Left lung (tissue), 14 donors: ENCODE measurements around the gene KDR. TPM values are rescaled to one million over a fixed set of nuclear protein-coding genes. Genes with fewer than 3 reads are reported as not detected.
A peak's percentile ranks its signal among the peaks of the same experiment; 100 is the strongest.

Experiments
- ATAC-seq: fragments of 200-7000 bp; cut with Tn5 transposase; one replicate; pipeline ENCODE4 v1.9.1; 2020; ENCODE audit warnings: moderate library complexity
- DNase-seq, 4 donors: peaks; one replicate each; pipeline ENCODE4 v3.0.0-alpha.2; 2013 to 2020
- H3K27ac ChIP-seq, 2 donors: fragments of 200-600 bp; sonication (generic) in 1 of 2; one replicate each; pipeline versions ENCODE4 v1.5.0 to v1.8.0; 2020 to 2021
- H3K27me3 ChIP-seq, 2 donors: fragments of 200-600 bp; sonication (generic) in 1 of 2; one replicate each; pipeline versions ENCODE4 v1.5.0 to v1.8.0; 2020 to 2021
- H3K36me3 ChIP-seq, 2 donors: fragments of 200-600 bp; sonication (generic) in 1 of 2; one replicate each; pipeline versions ENCODE4 v1.5.0 to v1.8.0; 2020 to 2021
- H3K4me1 ChIP-seq, 2 donors: fragments of 200-600 bp; one replicate each; pipeline ENCODE4 v1.8.0; 2021
- H3K4me3 ChIP-seq, 2 donors: fragments of 200-600 bp; sonication (generic) in 1 of 2; one replicate each; pipeline versions ENCODE4 v1.5.0 to v1.8.0; 2020 to 2021; ENCODE audit warnings: mild to moderate bottlenecking in 1 of 2
- H3K9me3 ChIP-seq, 2 donors: fragments of 200-600 bp; sonication (generic) in 1 of 2; one replicate each; pipeline versions ENCODE4 v1.5.0 to v1.8.0; 2020 to 2021
- intact Hi-C, 2 donors: fragments of 100-400 bp; cut with DNase I; formaldehyde crosslinking; loops; one replicate each; pipeline versions ENCODE4 v1.11.2 to v1.14.2; 2022
- long read RNA-seq, 12 donors: library from polyadenylated mRNA in 2 of 12; unstranded in 2 of 12; transcript quantifications; one replicate each; pipeline ENCODE4 v2.0.0 and lab custom pipeline, GENCODE V29; 2019 to 2026
- polyA plus RNA-seq, 6 donors: library from polyadenylated mRNA; unstranded; fragments of 120-200 nt; gene quantifications; one replicate each; pipeline ENCODE4 v1.2.1, GENCODE V29; 2013; ENCODE audit not compliant: insufficient read length in 6 of 6
- total RNA-seq, 2 donors: library from RNA; stranded (reverse); fragmentation: NEBNext Ultra II Directional; extraction: Animal tissue kit (Norgen Biotek cat#: 25700); gene quantifications; one replicate each; pipeline ENCODE4 v1.2.1, GENCODE V29; 2021
- TF ChIP-seq, protein P1 (sequence below), 2 donors: fragments of 200-600 bp; sonication (generic) in 1 of 2; IDR thresholded peaks; one replicate each; pipeline versions ENCODE4 v1.5.0 to v1.8.0; 2021; ENCODE audit warnings: antibody characterized with exemption in 2 of 2
- donor health status: DM: no; HTN: yes; CAD: no.
- donor health status: DM: no; HTN: no; CAD: no.

Gene KDR
- total RNA-seq (10 to 100 TPM; 27.1 to 34.9 TPM), polyA plus RNA-seq (100 to 1,000 TPM in 5 of 6 donors, 10 to 100 TPM in 1; 85.3 to 124 (median 106) TPM)
- long read RNA-seq, donor 1, full-length matches to known transcripts: 3 of 53 reads
- long read RNA-seq, donor 1, partial matches to known transcripts: 50 of 53 reads
- long read RNA-seq, donor 1, other reads (novel, unspliced or antisense): 0 of 53 reads
- long read RNA-seq, donor 2, full-length matches to known transcripts: 2 of 47 reads
- long read RNA-seq, donor 2, partial matches to known transcripts: 45 of 47 reads
- long read RNA-seq, donor 2, other reads (novel, unspliced or antisense): 0 of 47 reads
- long read RNA-seq, donor 3, full-length matches to known transcripts: 3 of 10 reads
- long read RNA-seq, donor 3, partial matches to known transcripts: 7 of 10 reads
- long read RNA-seq, donor 3, other reads (novel, unspliced or antisense): 0 of 10 reads
- long read RNA-seq, donor 4, partial matches to known transcripts: 9 of 9 reads
- long read RNA-seq, donor 4, other reads (novel, unspliced or antisense): 0 of 9 reads
- long read RNA-seq, donor 5, full-length matches to known transcripts: 3 of 34 reads
- long read RNA-seq, donor 5, partial matches to known transcripts: 31 of 34 reads
- long read RNA-seq, donor 5, other reads (novel, unspliced or antisense): 0 of 34 reads
- long read RNA-seq, donor 6, full-length matches to known transcripts: 4 of 4 reads
- long read RNA-seq, donor 6, partial matches to known transcripts: 0 of 4 reads
- long read RNA-seq, donor 6, other reads (novel, unspliced or antisense): 0 of 4 reads
- long read RNA-seq, donor 7, full-length matches to known transcripts: 2 of 11 reads
- long read RNA-seq, donor 7, partial matches to known transcripts: 9 of 11 reads
- long read RNA-seq, donor 7, other reads (novel, unspliced or antisense): 0 of 11 reads
- long read RNA-seq, donor 8, partial matches to known transcripts: 34 of 35 reads
- long read RNA-seq, donor 8, other reads (novel, unspliced or antisense): 0 of 35 reads
- long read RNA-seq, donor 9: 0 reads
- long read RNA-seq, donor 10, partial matches to known transcripts: 4 of 4 reads
- long read RNA-seq, donor 10, other reads (novel, unspliced or antisense): 0 of 4 reads
- long read RNA-seq, donor 11: 0 reads
- long read RNA-seq, donor 12, full-length matches to known transcripts: 4 of 23 reads
- long read RNA-seq, donor 12, partial matches to known transcripts: 19 of 23 reads
- long read RNA-seq, donor 12, other reads (novel, unspliced or antisense): 0 of 23 reads

DNA sequence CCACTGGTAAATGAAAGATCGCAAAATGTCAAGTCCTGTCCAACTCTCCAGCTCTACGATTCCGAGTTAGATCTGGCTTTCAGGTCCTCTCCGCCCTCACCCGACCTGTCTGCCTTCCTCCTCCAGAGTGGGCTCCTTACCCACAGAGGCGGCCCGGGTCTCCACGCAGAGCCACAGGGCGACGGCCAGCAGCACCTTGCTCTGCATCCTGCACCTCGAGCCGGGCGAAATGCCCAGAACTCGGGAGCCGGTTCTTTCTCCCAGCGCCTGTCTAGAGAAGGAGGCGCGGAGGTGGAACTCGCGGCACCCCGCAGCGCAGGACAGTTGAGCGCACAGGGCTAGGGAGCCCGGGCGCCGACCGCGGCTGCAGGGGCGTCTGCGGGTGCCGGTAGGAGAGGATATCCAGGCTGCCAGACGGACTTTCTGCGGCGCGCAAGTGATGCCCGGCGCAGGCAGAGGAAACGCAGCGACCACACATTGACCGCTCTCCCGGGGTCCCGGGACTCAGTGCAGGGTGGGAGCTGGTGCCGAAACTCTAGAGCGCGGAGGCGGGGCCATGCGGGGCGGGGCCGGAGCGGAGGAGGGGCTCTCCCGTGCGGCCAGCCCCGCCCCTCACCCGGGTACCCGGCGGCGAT, at the start of gene KDR:
Gene KDR, minus strand, starts transcription at position 509 of the 635 bp plus-strand sequence. Its CDS starts 302 bp downstream, at position 207.
- DNase-seq (peak in 3 of 4 donors; percentile 36 to 75 (median 68)), ATAC-seq (peak; percentile 91)
- Histone ChIP-seq H3K36me3 (no peaks in the 10 kb centered on the region), H3K27me3 (peaks cover 0 to 46% of the 10 kb centered on the region in 2 donors), H3K9me3 (no peaks in the 10 kb centered on the region), H3K4me1 (peaks cover 7 to 11% of the 10 kb centered on the region in 2 donors), H3K27ac (peak within 1 kb of the TSS; percentile 44 to 66), H3K4me3 (peak within 1 kb of the TSS; percentile 42 to 46)
- TF ChIP-seq, protein P1, sequence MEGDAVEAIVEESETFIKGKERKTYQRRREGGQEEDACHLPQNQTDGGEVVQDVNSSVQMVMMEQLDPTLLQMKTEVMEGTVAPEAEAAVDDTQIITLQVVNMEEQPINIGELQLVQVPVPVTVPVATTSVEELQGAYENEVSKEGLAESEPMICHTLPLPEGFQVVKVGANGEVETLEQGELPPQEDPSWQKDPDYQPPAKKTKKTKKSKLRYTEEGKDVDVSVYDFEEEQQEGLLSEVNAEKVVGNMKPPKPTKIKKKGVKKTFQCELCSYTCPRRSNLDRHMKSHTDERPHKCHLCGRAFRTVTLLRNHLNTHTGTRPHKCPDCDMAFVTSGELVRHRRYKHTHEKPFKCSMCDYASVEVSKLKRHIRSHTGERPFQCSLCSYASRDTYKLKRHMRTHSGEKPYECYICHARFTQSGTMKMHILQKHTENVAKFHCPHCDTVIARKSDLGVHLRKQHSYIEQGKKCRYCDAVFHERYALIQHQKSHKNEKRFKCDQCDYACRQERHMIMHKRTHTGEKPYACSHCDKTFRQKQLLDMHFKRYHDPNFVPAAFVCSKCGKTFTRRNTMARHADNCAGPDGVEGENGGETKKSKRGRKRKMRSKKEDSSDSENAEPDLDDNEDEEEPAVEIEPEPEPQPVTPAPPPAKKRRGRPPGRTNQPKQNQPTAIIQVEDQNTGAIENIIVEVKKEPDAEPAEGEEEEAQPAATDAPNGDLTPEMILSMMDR (IDR thresholded peaks at IDR 0.05): no peak
- intact Hi-C loops: no loop called here

DNA sequence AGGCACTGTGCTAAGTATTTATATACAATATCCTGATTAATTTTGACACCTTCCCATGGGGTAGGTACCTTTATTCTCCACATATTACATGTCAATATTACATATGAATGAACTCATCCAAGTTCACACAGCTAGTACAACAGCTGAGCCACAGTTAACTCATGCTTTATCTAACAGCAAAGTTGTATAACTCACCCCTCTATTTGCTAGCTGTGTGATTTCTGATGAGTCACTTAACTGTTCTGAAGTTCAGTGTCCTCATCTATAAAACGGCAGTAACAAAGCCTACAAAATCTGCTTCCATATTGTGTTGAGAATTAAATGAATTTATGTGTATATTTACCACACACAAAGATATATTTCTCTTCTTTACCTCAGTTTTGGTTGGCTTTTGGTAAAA, 48.2 kb upstream of the KDR start:
- peaks cover 3 to 5% of the 10 kb centered on the region in 2 donors for H3K4me1 ChIP-seq

DNA sequence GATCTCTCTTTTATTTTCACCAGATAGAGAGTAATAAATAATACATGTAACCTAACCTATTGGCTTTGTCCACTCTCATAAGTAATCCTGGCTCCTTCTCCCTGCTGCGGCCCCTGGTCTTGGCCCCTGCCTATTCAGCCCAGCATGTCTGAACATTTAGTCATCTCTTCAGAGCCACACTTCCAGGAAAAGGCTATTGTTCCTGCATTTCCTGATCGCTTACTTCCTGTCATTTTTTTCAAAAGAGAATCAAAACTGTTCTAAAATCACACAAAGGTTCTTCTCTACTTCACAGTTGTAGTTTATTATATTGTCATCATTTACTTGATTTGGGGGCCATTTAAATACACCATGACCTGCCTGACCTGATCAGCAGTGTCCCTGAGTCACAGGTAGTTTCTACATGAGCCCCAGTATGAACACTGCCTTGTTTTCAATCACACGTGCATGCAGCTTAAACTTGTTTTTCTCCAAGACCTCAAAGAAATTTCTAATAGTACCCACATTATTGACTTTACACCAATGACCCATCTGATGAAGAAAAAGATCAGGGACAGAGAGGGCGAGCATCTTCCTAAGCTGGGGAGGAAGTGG, 47.4 kb upstream of the KDR start:
- ATAC-seq (peak; percentile 62), DNase-seq (no peak)
- Histone ChIP-seq H3K36me3 (no peaks in the 10 kb centered on the region), H3K9me3 (no peaks in the 10 kb centered on the region), H3K4me1 (peaks cover 3 to 5% of the 10 kb centered on the region in 2 donors), H3K27ac (peak overlapping the region; percentile 33 to 72), H3K27me3 (no peaks in the 10 kb centered on the region), H3K4me3 (no peak overlapping the region)
- TF ChIP-seq, protein P1 (IDR thresholded peaks at IDR 0.05): no peak
- intact Hi-C loops: no loop called here

More for the DNA sequence above, 48.2 kb upstream of the KDR start:
- TF ChIP-seq, protein P1 (IDR thresholded peaks at IDR 0.05): no peak
- no peaks in the 10 kb centered on the region for H3K9me3 ChIP-seq
- DNase-seq (no peak), ATAC-seq (no peak)
- H3K36me3 ChIP-seq: no peaks in the 10 kb centered on the region
- H3K27ac ChIP-seq: peak overlapping the region in 1 of 2 donors; percentile 72
- intact Hi-C loops: no loop called here
- H3K27me3 ChIP-seq: no peaks in the 10 kb centered on the region
- no peak overlapping the region for H3K4me3 ChIP-seq

DNA sequence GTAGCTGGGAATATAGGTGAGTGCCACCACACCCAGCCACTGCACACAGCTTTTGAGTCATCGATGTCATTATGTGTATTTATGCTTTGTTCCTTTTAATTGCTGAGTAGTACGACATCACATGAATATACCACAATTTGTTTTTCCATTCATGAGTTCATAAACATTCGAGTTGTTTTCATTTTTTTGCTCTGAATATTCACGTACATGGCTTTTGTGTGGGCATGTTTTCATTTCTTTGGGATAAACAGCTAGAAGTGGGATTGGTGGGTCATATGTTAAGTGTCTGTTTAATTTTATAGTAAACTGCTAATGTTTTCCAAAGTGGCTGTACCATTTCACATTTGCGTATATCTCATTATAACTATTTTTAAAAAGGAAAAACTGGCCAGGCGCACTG, 45.1 kb upstream of the KDR start:
- Histone ChIP-seq H3K27ac (no peak overlapping the region), H3K27me3 (no peaks in the 10 kb centered on the region), H3K9me3 (no peaks in the 10 kb centered on the region), H3K4me1 (peaks cover 3 to 5% of the 10 kb centered on the region in 2 donors), H3K36me3 (no peaks in the 10 kb centered on the region), H3K4me3 (no peak overlapping the region)
- TF ChIP-seq, protein P1 (IDR thresholded peaks at IDR 0.05): no peak
- intact Hi-C loops: no loop called here
- ATAC-seq: no peak
- no peak for DNase-seq
